Effector CD8-positive, alpha-beta T cell (primary cell): ENCODE data around the gene MED12L.

ENCODE experiments used
- DNase-seq: peaks from one replicate; lab custom pipeline; 2025; lab: John Stamatoyannopoulos, UW

The MED12L gene

GRCh38 chr3:151182349-151183079, 97.0 kb downstream of the MED12L start:
- DNase-seq = no peak

- no peak for DNase-seq
Observed at GRCh38 chr3:151183265-151183671, 97.8 kb downstream of the MED12L start.

- DNase-seq = no peak
Observed at GRCh38 chr3:151191095-151191494, 105.6 kb downstream of the MED12L start.

- DNase-seq = no peak
Observed at GRCh38 chr3:151192545-151192944, 107.1 kb downstream of the MED12L start.

- DNase-seq = no peak
Observed at GRCh38 chr3:151195826-151196225, 110.4 kb downstream of the MED12L start.

GRCh38 chr3:151196434-151196833, 111.0 kb downstream of the MED12L start:
- no peak for DNase-seq

- DNase-seq = no peak
Observed at GRCh38 chr3:151197228-151197627, 111.8 kb downstream of the MED12L start.

- DNase-seq = no peak
Observed at GRCh38 chr3:151197981-151198767, 112.7 kb downstream of the MED12L start.

GRCh38 chr3:151198849-151199248, 113.4 kb downstream of the MED12L start:
- no peak for DNase-seq

GRCh38 chr3:151199554-151200438, 114.3 kb downstream of the MED12L start:
- DNase-seq = no peak

- DNase-seq = no peak
Observed at GRCh38 chr3:151200586-151200985, 115.1 kb downstream of the MED12L start.

GRCh38 chr3:151201051-151201730, 115.7 kb downstream of the MED12L start:
- no peak for DNase-seq

GRCh38 chr3:151203051-151203420, 117.6 kb downstream of the MED12L start, which contains the start of gene GPR171:
TSS of gene GPR171 (minus strand) at chr3:151203216. CDS start at chr3:151199386, 3,830 bp downstream.
- peak; percentile 30 for DNase-seq

GRCh38 chr3:151204530-151205402, 119.3 kb downstream of the MED12L start:
- DNase-seq = no peak

GRCh38 chr3:151205482-151205881, 120.0 kb downstream of the MED12L start:
- DNase-seq = no peak

- no peak for DNase-seq
Observed at GRCh38 chr3:151206201-151206600, 120.7 kb downstream of the MED12L start.

- no peak for DNase-seq
Observed at GRCh38 chr3:151209654-151210053, 124.2 kb downstream of the MED12L start.

- no peak for DNase-seq
Observed at GRCh38 chr3:151210676-151211381, 125.4 kb downstream of the MED12L start.

GRCh38 chr3:151213151-151213550, 127.7 kb downstream of the MED12L start:
- DNase-seq = no peak

- DNase-seq = no peak
Observed at GRCh38 chr3:151213881-151214280, 128.4 kb downstream of the MED12L start.
